ENCODE measurements around the gene B3GNT5.

Gene B3GNT5

DNA sequence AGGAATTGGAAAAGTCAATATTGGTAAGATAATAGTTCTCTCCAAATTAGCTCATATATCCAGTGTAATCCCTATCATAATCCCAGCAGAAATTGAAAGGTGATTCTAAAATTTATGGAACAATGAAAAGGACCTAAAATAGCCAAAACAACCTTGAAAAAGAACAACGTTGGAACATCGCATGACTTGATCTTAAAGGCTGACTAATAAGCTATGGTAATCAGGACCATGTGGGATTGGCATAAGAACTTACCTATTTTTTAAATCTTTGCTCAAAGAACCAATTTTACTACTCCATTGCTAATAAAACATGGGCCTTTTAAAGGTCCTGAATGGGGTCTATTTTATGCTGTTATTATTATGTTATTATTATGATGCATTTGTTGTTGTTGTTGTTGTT, 40.9 kb downstream of the B3GNT5 start:
- no peak for DNase-seq (ENCODE audit: low spot score)

DNA sequence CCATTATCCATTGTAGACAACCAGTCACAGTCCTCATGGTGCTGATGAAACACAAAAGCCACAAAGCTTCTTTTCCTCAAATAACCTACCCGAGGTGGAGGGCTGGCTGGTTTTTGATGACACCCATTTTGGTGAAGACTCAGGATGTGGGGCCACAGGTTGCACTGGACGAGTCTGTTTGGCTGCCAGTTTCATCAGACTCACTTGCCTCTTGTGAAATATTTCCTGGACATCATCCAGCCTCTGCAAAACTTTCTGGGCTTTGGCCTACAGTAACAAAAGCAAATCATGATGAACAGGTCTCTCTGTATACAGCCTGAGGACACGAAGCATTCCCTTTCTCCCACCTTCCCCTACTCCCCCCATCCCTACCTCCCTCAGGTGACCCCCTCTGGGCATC, 42.2 kb downstream of the B3GNT5 start:
- DNase-seq (ENCODE audit: low spot score) = no peak

DNA sequence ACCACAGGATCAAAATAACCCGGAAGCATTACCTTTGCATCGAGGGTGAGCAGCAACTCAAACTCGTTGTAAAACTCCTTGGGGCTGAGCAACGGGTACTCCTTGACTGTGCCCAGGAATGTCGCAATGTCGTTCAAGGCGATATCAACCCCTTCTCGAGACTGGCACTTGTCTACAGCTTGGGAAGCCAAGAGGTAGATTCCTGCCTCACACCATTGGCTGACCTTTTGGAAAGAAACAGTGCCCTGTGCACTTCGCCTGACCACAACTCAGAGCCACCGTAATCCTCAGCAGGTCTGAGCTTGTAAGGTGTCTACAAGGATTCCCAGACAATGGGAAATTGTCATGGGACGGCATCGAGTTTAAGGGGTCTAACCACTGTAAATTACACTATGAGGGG, 43.9 kb downstream of the B3GNT5 start:
- DNase-seq (ENCODE audit: low spot score) = no peak

DNA sequence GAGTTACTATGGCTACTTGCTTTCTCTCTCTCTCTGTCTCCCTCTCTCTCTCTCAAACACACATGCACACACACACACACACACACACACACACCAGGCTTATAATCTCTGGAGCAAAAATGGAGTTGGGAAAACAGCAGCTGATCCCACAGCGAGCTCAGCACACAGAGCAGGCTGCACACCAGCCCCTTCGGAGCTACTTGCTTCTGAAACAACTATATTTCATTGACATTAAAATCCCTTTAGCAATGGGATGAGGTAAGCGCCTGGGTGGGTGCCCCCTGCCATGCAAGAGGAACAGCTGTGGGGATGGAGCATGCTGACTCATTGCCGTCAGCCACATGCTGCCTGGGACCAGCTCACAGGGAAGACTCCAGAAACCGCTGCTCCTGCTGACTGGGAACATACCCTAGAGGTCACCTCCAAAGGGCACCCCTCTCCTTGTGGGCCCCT, 45.7 kb downstream of the B3GNT5 start:
- no peak for DNase-seq (ENCODE audit: low spot score)

DNA sequence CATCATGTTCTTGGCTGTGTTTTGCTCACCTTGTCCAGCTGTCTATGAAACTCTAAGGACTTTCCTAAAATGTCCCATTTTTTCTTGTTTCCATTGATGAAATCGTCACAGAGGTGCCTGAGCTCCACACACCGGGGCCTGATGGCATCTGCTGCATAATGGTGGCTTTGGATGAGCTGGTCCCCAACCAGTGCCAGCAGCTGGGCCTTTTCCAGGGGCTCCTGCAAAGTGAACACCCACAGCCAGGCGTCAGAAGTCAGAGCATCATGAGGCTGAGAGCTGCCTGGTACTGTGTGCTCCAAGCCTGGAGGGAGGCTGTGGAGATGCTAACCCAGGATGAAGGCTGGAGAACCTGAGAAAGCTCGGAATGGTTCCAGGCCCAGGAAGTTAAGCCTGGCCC, 46.9 kb downstream of the B3GNT5 start:
- no peak for DNase-seq (ENCODE audit: low spot score)

DNA sequence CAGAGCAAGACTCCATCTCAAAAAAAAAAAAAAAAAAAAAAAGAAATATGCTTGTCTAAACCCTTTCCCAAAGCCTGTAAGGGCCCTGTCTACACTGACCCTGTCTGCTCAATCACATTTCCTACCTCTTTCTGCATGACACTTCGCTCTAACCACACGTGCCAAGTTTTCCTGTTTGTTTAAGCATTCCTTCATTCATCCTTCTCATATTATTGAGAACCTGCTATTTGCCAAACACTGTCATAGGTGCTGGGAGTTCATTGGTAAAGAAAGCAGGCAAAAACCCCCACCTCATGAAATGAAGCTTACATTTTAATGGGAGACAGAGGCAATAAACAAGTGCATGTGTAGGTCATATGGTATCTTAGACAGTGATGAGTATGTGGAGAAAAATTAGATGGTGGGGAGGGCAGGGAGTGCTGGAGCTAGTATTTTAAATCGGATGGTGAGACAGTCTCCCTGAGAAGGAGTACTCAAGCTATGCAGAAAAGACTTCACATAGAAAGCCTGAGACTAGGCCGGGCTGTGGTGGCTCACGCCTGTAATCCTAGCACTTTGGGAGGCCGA, 48.0 kb downstream of the B3GNT5 start:
- no peak for DNase-seq (ENCODE audit: low spot score)

DNA sequence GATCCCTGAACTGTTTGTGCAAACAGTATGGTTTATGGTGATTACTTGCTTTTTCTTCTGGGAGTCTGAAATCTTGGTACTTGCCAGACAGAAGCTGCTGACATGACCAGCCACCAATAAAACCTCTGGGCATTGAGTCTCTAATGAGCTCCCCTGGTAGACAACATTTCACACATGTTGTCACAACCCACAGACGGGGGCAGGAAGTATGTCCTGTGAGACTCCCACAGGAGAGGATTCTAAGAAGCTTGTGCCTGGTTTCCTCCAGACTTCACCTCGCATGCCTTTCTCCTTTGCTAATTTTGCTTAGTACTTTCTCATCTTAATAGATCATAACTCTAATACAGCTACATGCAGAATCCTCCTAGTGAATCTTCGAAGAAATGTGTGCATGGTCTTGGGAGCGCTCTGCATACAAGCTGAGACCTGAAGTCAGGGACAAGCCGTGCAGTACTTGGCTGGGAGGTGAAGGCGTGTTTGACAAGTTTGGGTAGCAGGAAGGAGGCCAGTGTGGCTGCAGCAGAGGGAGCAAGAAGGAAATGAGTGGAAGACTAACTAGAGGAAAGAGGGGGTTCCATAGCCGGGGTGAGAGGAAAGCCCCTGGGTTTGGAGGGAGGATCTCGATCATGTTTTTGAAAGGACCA, 49.0 kb downstream of the B3GNT5 start:
- no peak for DNase-seq (ENCODE audit: low spot score)

DNA sequence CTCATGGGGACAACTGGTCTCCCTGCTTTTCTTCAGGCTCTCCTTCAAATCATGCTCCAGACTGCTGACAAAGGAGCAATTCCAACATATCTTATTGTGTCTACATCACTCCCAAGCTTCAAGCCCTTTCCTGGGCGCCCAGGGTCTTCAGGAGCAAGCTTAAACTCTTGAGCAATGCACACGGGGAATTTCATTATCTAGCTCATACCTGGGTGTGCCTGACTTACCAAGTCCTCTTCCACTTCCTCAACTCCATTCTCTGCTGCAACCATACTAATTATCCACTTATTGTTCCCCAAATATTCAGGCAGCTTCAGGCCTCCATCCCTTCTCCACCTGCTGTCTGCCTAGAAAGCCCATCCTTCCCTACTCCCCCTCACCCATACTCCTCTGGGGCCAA, 50.6 kb downstream of the B3GNT5 start:
- DNase-seq (ENCODE audit: low spot score) = no peak

DNA sequence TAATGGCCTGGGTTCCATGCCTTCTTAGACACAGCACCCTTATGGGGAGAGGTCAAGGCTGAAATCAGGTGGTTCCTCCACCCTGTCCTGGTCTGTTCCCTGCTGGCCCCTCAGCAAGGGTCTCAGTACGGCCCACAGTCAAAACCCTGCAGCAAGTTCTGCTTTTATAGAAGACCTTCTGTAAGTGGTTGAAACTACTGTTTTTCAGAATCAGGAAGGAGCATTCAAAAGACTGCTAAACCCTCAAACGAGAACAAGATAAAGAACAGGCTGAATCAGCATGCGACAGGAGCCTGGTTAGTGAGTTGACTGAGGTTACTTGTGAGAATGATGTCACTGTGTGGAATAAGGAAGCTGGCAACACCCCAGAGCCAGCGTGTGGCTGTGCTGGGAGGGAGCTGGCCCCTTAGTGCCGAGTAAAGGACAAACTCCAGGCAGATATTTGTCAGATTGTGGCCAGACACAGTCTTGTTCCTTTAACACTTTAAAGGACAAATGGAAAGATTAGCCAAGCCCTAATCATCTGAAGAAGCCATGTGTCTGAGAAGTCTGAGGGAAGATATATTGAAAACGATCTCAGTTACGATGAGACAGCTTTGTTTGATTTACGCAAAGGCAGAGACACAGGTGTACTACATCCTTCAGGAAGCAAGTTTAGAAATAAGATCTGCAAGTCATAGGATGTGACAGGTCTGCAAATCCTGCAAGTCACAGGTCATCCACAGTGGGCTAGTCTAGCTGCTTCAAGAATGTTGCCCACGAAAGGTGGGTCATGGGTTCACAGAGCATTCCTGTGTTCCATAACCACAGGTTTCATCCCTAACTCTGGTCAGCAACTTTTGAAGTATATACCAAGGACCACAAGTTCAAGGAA, 54.0 kb downstream of the B3GNT5 start:
- peak; percentile 28 for DNase-seq (ENCODE audit: low spot score)

DNA sequence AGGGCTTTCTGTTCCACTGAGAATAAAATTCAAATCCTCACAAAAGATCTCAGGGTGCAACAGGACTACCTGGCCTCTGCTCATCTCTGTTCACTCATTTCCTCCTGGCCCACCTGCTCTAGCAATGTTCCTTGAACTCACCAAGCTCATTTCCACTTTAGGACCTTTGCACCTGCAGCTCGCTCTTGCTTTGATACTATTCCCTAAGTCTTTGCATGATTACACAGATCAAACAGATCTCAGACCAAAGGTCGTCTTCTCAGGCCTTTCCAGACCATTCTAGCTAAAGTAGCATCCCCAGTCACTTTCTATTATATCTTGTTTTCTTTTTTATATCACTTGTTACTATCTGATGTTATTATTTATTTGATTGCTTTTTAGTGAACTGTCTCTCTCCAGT, 54.7 kb downstream of the B3GNT5 start:
- no peak for DNase-seq (ENCODE audit: low spot score)

DNA sequence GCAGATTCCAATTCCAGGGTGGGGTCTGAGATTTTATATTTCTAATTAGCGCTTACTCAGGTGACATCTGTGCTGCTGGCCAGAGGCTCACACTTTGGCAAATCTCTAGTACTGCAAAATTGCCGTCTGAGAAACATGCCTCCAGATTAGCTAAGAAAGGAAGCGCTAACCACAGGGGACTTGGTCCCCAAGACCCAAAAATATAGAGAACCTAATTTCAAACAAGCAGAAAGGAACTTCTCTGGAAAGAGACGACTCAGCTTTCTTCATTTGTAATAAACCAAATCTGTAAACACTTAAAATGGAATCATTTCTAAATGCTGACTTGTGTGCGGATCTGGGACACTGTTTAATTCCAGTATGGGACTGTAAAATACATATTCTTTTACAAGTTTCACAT, 55.7 kb downstream of the B3GNT5 start:
- no peak for DNase-seq (ENCODE audit: low spot score)

DNA sequence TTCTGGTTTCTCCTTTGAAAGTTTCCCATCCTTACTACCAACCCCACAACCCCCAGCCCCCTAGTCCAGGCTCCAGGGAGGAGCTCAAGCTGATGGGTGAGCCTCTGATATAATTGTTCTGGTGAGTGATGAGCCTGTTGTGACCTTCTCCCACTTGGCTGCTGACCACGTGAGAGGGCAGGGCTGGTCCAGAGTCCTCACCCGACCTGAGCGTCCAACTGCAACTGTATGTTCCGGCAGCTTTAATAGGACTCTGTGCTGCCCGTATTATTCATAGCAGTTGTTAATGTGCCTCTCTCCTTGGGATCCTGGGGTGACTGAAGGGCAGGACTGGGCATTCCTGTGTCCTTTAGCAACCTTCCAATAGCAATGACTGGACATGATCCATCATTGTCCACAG, 56.2 kb downstream of the B3GNT5 start:
- no peak for DNase-seq (ENCODE audit: low spot score)

DNA sequence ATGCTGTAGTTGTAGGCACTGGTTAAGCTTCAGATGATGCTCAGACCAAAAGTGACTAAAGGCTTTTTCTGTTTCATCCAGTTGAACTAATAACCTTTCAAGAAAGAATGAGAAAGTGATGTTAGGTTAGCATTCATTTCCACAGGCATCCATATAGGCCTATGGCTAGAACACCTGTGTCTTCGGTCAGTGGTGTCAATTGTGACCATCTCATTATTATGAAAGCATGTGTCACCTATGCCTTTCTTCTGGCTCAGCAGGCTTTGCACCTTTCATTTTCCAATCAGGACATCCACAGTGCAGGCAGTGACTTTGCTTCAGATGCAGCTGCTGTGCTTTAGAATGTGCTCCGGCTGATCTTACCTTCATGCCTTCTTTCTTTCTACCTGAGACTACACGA, 57.9 kb downstream of the B3GNT5 start:
- DNase-seq (ENCODE audit: low spot score) = no peak

DNA sequence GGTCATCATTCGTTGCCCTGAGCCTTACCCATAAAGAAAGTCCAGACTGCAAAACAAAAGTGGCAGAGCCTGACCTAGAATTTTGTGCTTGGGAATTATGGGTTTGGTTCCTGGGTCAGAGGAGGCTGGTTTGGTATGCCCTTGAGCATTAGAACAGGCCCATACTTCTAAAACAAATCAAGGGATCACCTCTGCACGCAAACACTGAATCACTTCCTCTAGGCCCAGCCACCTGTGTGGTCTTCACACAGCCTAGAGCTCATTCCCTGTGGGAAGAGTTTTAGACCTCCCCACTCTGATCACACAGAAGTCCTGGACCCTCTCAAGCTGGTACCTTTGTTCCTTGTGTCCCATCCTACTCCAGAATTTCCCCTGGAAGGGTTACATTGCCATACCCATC, 59.4 kb downstream of the B3GNT5 start:
- no peak for DNase-seq (ENCODE audit: low spot score)

DNA sequence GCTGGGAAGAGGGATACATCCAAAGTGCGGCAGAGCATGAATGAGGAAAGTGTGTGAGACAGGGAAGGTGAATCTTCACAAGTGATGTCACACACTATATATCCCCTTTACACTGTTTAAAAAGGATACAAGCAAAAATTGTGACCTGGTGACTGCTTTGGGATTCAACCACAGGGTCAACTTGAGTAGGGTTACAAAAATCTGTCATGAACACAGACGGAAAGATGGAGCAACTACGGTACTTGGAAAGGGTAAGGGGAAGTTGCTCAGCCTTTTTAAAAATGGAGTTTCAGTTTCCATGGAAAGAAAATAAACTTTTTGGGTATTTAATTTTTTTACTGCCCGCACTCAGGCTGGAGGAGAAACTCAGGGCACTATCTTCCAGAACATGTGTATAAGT, 60.3 kb downstream of the B3GNT5 start:
- no peak for DNase-seq (ENCODE audit: low spot score)

DNA sequence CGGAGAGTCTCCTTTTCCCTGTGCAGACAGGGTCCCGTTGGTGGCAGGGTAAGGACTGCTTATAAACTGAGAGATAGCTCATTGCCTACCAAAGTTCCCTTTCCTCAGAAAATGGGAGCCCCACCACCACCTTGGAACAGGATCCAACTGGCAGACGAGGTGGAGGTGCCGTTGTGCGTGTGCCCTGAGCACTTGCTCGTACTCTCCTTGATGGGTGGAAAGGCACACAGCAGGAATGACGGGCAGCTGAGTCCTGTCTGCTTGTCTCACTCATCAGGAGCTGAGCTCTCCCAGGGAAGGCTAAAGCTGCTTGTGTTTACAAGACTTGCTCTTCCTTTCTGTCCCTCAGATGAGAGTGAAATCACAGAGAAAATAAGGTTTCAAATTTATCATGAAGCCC, 60.7 kb downstream of the B3GNT5 start:
- no peak for DNase-seq (ENCODE audit: low spot score)

DNA sequence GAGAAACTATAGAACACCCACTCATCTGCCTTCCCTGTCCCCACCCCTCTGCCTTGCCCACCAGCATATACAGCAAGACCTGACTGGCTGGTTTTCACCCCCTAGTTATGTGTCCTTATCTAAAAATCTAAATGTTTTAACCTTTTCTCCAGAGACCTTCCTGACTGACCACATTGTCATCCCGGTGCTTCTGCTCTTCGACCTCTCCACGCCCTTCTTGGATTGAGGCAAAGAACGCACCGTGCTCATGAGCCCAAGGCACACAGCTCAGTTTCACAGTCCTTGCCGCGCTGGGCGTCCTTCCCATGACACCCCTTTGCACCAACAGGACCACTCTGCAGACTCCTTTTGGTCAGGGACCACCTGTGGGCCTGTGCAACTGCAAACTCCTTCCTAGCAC, 62.7 kb downstream of the B3GNT5 start:
- no peak for DNase-seq (ENCODE audit: low spot score)

DNA sequence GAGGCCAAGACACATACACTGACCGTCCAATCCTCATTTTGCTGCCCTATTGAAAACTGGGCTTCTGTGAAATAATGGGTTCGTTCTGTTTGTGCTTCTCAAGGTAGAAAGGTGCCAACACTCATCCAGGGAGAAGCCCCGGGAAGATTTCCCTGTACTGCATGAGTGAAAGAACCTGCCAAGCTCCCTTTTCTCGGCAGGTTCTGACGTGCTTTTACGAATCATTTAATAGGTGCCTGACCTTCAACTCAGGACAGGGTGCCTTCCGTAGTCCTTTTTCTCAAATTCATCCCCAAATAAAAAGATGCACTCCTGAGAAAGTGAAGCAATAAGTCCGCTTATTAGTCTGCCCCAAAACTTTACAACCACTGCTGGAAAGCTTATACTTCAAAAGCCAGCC, 64.2 kb downstream of the B3GNT5 start:
- no peak for DNase-seq (ENCODE audit: low spot score)

DNA sequence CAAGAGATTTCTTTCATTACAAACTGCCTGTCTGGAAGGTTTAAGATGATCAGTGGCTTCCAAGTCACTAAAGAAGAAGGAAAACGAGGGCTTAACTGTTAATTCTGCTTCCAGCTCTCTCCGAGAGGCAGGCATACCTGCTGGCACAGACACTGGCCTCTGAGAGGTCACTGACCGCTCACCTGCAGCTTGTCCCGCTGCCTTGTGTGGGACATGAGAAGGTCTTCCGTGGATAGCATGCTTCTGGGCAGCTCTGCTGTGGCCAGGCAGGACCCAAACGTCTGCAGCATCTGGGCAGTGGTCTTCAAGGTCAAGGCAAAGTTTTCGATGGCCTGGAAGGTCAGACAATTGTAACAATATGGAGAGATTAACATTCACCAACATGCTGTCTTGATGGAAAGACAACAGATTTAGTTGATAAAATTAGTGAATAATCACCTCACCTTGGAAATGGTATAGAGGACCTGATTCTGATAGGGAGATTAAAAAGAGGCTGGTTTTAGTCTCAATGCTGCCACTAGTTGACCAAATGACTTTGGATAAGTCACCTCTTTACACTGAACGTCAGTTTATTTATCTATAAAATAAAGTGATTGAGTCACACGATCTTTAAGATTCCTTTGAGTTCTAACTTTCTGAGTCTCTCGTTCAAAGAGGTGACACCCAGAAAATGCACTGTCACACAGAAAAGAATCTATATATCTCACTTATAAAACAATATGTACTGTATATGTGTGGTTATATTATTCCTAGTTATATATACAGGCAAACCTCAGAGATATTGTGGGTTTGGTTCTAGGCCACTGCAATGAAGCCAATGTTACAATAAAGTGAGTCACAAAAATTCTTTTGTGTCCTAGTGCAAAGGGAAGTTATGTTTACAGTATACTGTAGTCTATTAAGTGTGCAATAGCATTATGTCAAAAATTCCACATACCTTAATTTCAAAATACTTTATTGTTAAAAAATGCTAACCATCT, 65.1 kb downstream of the B3GNT5 start:
- DNase-seq (ENCODE audit: low spot score) = no peak

DNA sequence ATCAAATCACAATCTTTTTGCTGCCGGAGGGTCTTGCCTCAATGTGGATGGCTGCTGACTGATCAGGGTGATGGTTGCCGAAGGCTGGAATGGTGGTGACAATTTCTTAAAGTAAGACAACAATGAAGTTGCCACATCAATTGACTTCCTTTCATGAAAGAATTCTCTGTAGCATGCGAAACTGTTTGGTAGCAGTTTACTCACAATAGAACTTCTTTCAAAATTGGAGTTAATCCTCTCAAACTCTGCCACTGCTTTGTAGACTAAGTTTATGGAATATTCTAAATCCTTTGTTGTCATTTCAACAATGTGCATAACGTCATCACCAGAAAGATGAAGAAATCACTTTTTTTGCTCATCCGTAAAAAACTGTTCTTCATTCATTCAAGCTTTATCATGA, 65.8 kb downstream of the B3GNT5 start:
- DNase-seq (ENCODE audit: low spot score) = no peak

DNA sequence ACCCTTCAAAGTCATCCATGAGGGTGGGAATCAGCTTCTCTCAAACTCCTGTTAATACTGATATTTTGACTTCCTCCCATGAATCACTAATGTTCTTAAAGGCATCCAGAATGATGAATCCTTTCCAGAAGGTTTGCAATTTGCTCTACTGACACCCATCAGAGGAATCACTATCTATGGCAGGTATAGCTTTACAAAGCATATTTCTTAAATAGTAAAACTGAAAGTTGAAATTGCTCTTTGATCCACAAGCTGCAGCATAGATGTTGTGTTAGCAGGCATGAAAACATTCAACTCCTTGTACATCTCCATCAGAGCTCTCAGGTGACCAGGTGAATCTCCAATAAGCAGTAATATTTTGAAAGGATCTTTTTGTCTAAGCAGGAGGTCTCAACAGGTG, 66.3 kb downstream of the B3GNT5 start:
- DNase-seq (ENCODE audit: low spot score) = no peak

Measured in cerebellar cortex (tissue), 1 donor.